Stimulated activated effector memory CD8-positive, alpha-beta T cell treated with anti-CD3 and anti-CD28 coated beads, Interleukin-12 subunit alpha, Interleukin-12 subunit beta, amount 100 ng/mL, for 72 hours (primary cell): Measurements from ENCODE around the gene MYBPHL.
"Not testable (repeated sequence)": the region's sequence is repeated elsewhere in the genome, so short reads cannot be mapped to it uniquely, and the experiment has no call there.

Experiments
- ATAC-seq: fragments of 150-1000 bp; cut with Tn5 transposase; 2 replicates; pipeline ENCODE4 v1.10.0; 2021
- DNase-seq, 2 donors: peaks; one replicate each; pipeline ENCODE4 v3.0.0; 2021 to 2022; ENCODE audit warnings: low spot score in 2 of 2
- H3K27ac Mint-ChIP-seq: one replicate; pipeline ENCODE4 v1.8.0; 2022; ENCODE audit warnings: mild to moderate bottlenecking, mixed read lengths
- H3K36me3 Mint-ChIP-seq: one replicate; pipeline ENCODE4 v1.8.0; 2022; ENCODE audit warnings: mild to moderate bottlenecking, mixed read lengths
- H3K4me1 Mint-ChIP-seq: one replicate; pipeline ENCODE4 v1.8.0; 2022; ENCODE audit warnings: mixed read lengths
- H3K4me3 Mint-ChIP-seq: one replicate; pipeline ENCODE4 v1.8.0; 2022; ENCODE audit warnings: mild to moderate bottlenecking, mixed read lengths
- H3K9me3 Mint-ChIP-seq: one replicate; pipeline ENCODE4 v1.8.0; 2022; ENCODE audit warnings: mixed read lengths

The MYBPHL gene

GRCh38 chr1:109315288-109315687 lies 8.5 kb upstream of the MYBPHL start:
- Mint-ChIP-seq H3K27ac (no peak overlapping the region), H3K4me3 (no peak overlapping the region), H3K36me3 (no peaks in the 10 kb centered on the region), H3K4me1 (no peaks in the 10 kb centered on the region), H3K9me3 (no peaks in the 10 kb centered on the region)
- DNase-seq (no peak), ATAC-seq (no peak)

GRCh38 chr1:109314795-109315194 lies 8.0 kb upstream of the MYBPHL start:
- no peak for ATAC-seq
- Mint-ChIP-seq H3K4me3 (no peak overlapping the region), H3K27ac (no peak overlapping the region), H3K36me3 (no peaks in the 10 kb centered on the region), H3K4me1 (no peaks in the 10 kb centered on the region), H3K9me3 (no peaks in the 10 kb centered on the region)
- DNase-seq: no peak

GRCh38 chr1:109312978-109313775 lies 6.4 kb upstream of the MYBPHL start:
- Mint-ChIP-seq H3K4me1 (no peaks in the 10 kb centered on the region), H3K36me3 (no peaks in the 10 kb centered on the region), H3K27ac (no peak overlapping the region), H3K4me3 (no peak overlapping the region), H3K9me3 (no peaks in the 10 kb centered on the region)
- DNase-seq: no peak
- no peak for ATAC-seq

- Mint-ChIP-seq H3K4me3 (no peak overlapping the region), H3K27ac (no peak overlapping the region), H3K36me3 (no peaks in the 10 kb centered on the region), H3K4me1 (no peaks in the 10 kb centered on the region), H3K9me3 (no peaks in the 10 kb centered on the region)
- no peak for DNase-seq
- no peak for ATAC-seq
These were observed 5.4 kb upstream of the MYBPHL start for GRCh38 chr1:109312246-109312645.

- Mint-ChIP-seq H3K36me3 (no peaks in the 10 kb centered on the region), H3K27ac (no peak overlapping the region)
- ATAC-seq: no peak
These were observed 2.5 kb upstream of the MYBPHL start for GRCh38 chr1:109309347-109309746.

GRCh38 chr1:109307274-109308021 lies 637 bp upstream of the MYBPHL start:
- H3K4me1 Mint-ChIP-seq: no peaks in the 10 kb centered on the region
- ATAC-seq (peak; percentile 50), DNase-seq (no peak)
- H3K9me3 Mint-ChIP-seq: no peaks in the 10 kb centered on the region
- H3K27ac Mint-ChIP-seq: no peak overlapping the region
- H3K4me3 Mint-ChIP-seq: no peak overlapping the region
- H3K36me3 Mint-ChIP-seq: no peaks in the 10 kb centered on the region

More at GRCh38 chr1:109309347-109309746, 2.5 kb upstream of the MYBPHL start:
- H3K9me3 Mint-ChIP-seq: no peaks in the 10 kb centered on the region
- no peaks in the 10 kb centered on the region for H3K4me1 Mint-ChIP-seq
- DNase-seq: no peak
- H3K4me3 Mint-ChIP-seq: no peak overlapping the region

- H3K4me3 Mint-ChIP-seq, H3K27ac Mint-ChIP-seq, H3K4me1 Mint-ChIP-seq, H3K9me3 Mint-ChIP-seq, H3K36me3 Mint-ChIP-seq, ATAC-seq, DNase-seq: not testable (repeated sequence)
These were observed 820 bp downstream of the MYBPHL start for GRCh38 chr1:109305991-109306390.

- DNase-seq (no peak), ATAC-seq (no peak)
- Mint-ChIP-seq H3K36me3 (no peaks in the 10 kb centered on the region), H3K4me1 (no peaks in the 10 kb centered on the region), H3K4me3 (no peak overlapping the region), H3K27ac (no peak overlapping the region), H3K9me3 (no peaks in the 10 kb centered on the region)
These were observed 2.4 kb downstream of the MYBPHL start for GRCh38 chr1:109304226-109304920.

GRCh38 chr1:109301874-109302273 lies 4.9 kb downstream of the MYBPHL start:
- DNase-seq: no peak
- Mint-ChIP-seq H3K4me3 (no peak overlapping the region), H3K4me1 (peaks cover 9% of the 10 kb centered on the region), H3K27ac (no peak overlapping the region), H3K36me3 (no peaks in the 10 kb centered on the region), H3K9me3 (no peaks in the 10 kb centered on the region)
- ATAC-seq: no peak

GRCh38 chr1:109300650-109301151 lies 6.1 kb downstream of the MYBPHL start:
- ATAC-seq: no peak
- Mint-ChIP-seq H3K27ac (no peak overlapping the region), H3K4me3 (no peak overlapping the region), H3K9me3 (no peaks in the 10 kb centered on the region), H3K36me3 (no peaks in the 10 kb centered on the region), H3K4me1 (peaks cover 9% of the 10 kb centered on the region)
- no peak for DNase-seq

GRCh38 chr1:109299558-109300343 lies 7.1 kb downstream of the MYBPHL start:
- Mint-ChIP-seq H3K4me1 (peaks cover 9% of the 10 kb centered on the region), H3K27ac (no peak overlapping the region), H3K9me3 (no peaks in the 10 kb centered on the region), H3K36me3 (no peaks in the 10 kb centered on the region), H3K4me3 (no peak overlapping the region)
- DNase-seq: no peak
- ATAC-seq: no peak

GRCh38 chr1:109298666-109299557 lies 7.9 kb downstream of the MYBPHL start:
- Mint-ChIP-seq H3K4me3 (no peak overlapping the region), H3K36me3 (no peaks in the 10 kb centered on the region), H3K9me3 (no peaks in the 10 kb centered on the region), H3K27ac (no peak overlapping the region), H3K4me1 (peaks cover 9% of the 10 kb centered on the region)
- peak; percentile 56 for ATAC-seq
- DNase-seq: no peak

- Mint-ChIP-seq H3K9me3 (no peaks in the 10 kb centered on the region), H3K36me3 (no peaks in the 10 kb centered on the region), H3K27ac (no peak overlapping the region), H3K4me3 (no peak overlapping the region), H3K4me1 (peaks cover 9% of the 10 kb centered on the region)
- ATAC-seq: no peak
- DNase-seq: no peak
These were observed 10.0 kb downstream of the MYBPHL start for GRCh38 chr1:109296782-109297181.
